ENCODE measurements around the gene HACD3. TPM values are rescaled to one million over a fixed set of nuclear protein-coding genes. Genes with fewer than 3 reads are reported as not detected.

HACD3 gene, protein sequence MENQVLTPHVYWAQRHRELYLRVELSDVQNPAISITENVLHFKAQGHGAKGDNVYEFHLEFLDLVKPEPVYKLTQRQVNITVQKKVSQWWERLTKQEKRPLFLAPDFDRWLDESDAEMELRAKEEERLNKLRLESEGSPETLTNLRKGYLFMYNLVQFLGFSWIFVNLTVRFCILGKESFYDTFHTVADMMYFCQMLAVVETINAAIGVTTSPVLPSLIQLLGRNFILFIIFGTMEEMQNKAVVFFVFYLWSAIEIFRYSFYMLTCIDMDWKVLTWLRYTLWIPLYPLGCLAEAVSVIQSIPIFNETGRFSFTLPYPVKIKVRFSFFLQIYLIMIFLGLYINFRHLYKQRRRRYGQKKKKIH
- polyA plus RNA-seq (2011; rRNA removed): 186 and 212 TPM in 2 replicates
- 74.2 and 83.5 TPM in 2 replicates for polyA plus RNA-seq (2012; cell fraction: cytosol; rRNA removed)
- polyA plus RNA-seq (2012; cell fraction: nucleus; rRNA removed): 41.8 and 49.0 TPM in 2 replicates
- polyA plus RNA-seq (2017; fragmentation: RNase III; extraction: RNeasy Plus Mini Kit Qiagen cat#74134 plus additional on column Dnase treatment): 140 to 151 TPM (median 149 TPM) in 3 replicates
- polyA minus RNA-seq (2011; rRNA and poly(A)+ RNA removed): 92.4 and 94.1 TPM in 2 replicates

DNA sequence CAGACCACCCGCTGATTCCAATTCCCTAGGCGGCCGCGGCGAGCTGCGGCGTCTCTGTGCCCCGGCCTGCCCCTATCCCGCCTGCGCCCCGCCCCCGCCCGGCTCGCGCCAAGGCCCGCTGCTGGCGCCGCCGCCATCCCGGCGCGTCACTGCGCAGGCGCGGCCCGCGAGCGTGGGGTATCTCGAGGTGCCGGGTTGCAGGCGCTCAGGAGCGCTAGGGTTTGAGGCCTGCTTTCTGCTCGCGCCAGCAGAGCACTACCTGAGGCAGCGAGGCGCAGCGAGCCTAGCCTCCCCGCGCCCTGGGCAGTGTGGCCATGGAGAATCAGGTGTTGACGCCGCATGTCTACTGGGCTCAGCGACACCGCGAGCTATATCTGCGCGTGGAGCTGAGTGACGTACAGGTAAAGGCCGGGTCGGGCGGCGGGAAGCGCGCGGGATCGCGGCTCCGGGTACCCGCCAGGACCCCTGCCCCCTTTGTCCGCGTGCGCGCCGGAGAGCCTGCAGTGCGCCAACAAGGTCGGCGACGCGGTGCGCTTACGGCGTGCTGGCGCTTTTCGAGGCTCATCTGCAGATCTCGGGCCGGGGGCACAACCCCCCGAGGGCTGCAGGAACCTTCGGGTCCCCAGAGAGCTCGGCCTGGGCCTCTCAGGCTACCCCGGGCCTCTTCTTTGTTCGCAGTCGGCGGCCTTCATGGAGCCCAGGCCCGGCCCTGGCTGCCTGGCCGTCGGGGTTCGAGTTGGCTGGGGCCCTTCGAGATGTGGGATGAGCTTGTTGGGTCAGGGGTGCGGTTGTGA, at the start of gene HACD3:
HACD3 (plus strand) TSS at position 146 of the 794 bp plus-strand sequence; CDS start at position 315, 169 bp downstream.
- CTCF ChIA-PET: interaction anchor here (0.8 to 1.4 kb wide), 9 partner anchors 65 to 212 kb away, joined by 3 to 4 read pairs (median 3); no protein-coding TSS in a partner anchor
- FAIRE-seq: no peak
- Histone ChIP-seq H3K4me3 (peak within 1 kb of the TSS; percentile 78), H3K9me3 (no peaks in the 10 kb centered on the region), H3K27ac (peak within 1 kb of the TSS; percentile 85 to 91), H3K4me2 (peak within 1 kb of the TSS; percentile 95), H3K4me1 (peaks cover 44% of the 10 kb centered on the region)
- POLR2A ChIA-PET: interaction anchor here (0.7 to 2.1 kb wide), 9 partner anchors 11 to 345 kb away, joined by 3 to 23 read pairs (median 4); partner anchors contain the start of genes CLPX, IGDCC4, INTS14 and RAB11A
- ATAC-seq: peak; percentile 94 to 96
- peak; percentile 90 to 97 for DNase-seq (ENCODE audit: low read depth in 1 of 2, low spot score in 1 of 2)
- 2% methylated on average over 62 of the region's 88 CpGs for WGBS (ENCODE audit: missing lambda C conversion rate)
- TF ChIP-seq, protein P1, sequence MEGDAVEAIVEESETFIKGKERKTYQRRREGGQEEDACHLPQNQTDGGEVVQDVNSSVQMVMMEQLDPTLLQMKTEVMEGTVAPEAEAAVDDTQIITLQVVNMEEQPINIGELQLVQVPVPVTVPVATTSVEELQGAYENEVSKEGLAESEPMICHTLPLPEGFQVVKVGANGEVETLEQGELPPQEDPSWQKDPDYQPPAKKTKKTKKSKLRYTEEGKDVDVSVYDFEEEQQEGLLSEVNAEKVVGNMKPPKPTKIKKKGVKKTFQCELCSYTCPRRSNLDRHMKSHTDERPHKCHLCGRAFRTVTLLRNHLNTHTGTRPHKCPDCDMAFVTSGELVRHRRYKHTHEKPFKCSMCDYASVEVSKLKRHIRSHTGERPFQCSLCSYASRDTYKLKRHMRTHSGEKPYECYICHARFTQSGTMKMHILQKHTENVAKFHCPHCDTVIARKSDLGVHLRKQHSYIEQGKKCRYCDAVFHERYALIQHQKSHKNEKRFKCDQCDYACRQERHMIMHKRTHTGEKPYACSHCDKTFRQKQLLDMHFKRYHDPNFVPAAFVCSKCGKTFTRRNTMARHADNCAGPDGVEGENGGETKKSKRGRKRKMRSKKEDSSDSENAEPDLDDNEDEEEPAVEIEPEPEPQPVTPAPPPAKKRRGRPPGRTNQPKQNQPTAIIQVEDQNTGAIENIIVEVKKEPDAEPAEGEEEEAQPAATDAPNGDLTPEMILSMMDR (IDR thresholded peaks at IDR 0.05): no peak
- peak; percentile 89 for TF ChIP-seq POLR2A (IDR thresholded peaks at IDR 0.05; ENCODE audit: low read length)
- no peak for TF ChIP-seq CBX8 (IDR thresholded peaks at IDR 0.05)
- peak; percentile 33; the same call in 1 of the 2 replicates for TF ChIP-seq MYC (IDR thresholded peaks at IDR 0.05; ENCODE audit: borderline replicate concordance, low read length)
- peak; percentile 43 to 86; a peak in 4 of 5 replicates for TF ChIP-seq JUN (IDR thresholded peaks at IDR 0.05)
- TF ChIP-seq, protein P2, sequence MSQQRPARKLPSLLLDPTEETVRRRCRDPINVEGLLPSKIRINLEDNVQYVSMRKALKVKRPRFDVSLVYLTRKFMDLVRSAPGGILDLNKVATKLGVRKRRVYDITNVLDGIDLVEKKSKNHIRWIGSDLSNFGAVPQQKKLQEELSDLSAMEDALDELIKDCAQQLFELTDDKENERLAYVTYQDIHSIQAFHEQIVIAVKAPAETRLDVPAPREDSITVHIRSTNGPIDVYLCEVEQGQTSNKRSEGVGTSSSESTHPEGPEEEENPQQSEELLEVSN (IDR thresholded peaks at IDR 0.05; ENCODE audit: borderline replicate concordance, low read depth): peak; percentile 95
- no peak for TF ChIP-seq RFX5 (IDR thresholded peaks at IDR 0.05)
- TF ChIP-seq CBX2 (IDR thresholded peaks at IDR 0.05; ENCODE audit: borderline replicate concordance, low read depth): no peak
- no peak for TF ChIP-seq HOXB13 (CRISPR knock-in tag; IDR thresholded peaks at IDR 0.05; ENCODE audit: low read depth)
- TF ChIP-seq PHF8 (IDR thresholded peaks at IDR 0.05; ENCODE audit: borderline replicate concordance, low read depth): peak; percentile 67
- TF ChIP-seq, protein P3, sequence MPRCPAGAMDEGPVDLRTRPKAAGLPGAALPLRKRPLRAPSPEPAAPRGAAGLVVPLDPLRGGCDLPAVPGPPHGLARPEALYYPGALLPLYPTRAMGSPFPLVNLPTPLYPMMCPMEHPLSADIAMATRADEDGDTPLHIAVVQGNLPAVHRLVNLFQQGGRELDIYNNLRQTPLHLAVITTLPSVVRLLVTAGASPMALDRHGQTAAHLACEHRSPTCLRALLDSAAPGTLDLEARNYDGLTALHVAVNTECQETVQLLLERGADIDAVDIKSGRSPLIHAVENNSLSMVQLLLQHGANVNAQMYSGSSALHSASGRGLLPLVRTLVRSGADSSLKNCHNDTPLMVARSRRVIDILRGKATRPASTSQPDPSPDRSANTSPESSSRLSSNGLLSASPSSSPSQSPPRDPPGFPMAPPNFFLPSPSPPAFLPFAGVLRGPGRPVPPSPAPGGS (IDR thresholded peaks at IDR 0.05): peak; percentile 70; the same call in 2 of the 3 replicates
- TF ChIP-seq JUNB (IDR thresholded peaks at IDR 0.05): no peak
- no peak for TF ChIP-seq HDAC2 (IDR thresholded peaks at IDR 0.05)
- no peak for TF ChIP-seq POLR2AphosphoS2 (conservative IDR thresholded peaks at IDR 0.05; ENCODE audit: low read length)
- TF ChIP-seq, protein P4, sequence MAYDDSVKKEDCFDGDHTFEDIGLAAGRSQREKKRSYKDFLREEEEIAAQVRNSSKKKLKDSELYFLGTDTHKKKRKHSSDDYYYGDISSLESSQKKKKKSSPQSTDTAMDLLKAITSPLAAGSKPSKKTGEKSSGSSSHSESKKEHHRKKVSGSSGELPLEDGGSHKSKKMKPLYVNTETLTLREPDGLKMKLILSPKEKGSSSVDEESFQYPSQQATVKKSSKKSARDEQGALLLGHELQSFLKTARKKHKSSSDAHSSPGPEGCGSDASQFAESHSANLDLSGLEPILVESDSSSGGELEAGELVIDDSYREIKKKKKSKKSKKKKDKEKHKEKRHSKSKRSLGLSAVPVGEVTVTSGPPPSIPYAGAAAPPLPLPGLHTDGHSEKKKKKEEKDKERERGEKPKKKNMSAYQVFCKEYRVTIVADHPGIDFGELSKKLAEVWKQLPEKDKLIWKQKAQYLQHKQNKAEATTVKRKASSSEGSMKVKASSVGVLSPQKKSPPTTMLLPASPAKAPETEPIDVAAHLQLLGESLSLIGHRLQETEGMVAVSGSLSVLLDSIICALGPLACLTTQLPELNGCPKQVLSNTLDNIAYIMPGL (CRISPR knock-in tag; IDR thresholded peaks at IDR 0.05; ENCODE audit: borderline replicate concordance): no peak
- TF ChIP-seq HOXA7 (CRISPR knock-in tag; IDR thresholded peaks at IDR 0.05): no peak
- TF ChIP-seq TP53 (CRISPR knock-in tag; IDR thresholded peaks at IDR 0.05): 0 out of 2 replicates have a peak, but pooled peaks have one; percentile 26
- TF ChIP-seq, protein P5, sequence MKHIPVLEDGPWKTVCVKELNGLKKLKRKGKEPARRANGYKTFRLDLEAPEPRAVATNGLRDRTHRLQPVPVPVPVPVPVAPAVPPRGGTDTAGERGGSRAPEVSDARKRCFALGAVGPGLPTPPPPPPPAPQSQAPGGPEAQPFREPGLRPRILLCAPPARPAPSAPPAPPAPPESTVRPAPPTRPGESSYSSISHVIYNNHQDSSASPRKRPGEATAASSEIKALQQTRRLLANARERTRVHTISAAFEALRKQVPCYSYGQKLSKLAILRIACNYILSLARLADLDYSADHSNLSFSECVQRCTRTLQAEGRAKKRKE (CRISPR knock-in tag; IDR thresholded peaks at IDR 0.05; ENCODE audit: low read depth): no peak
- TF ChIP-seq NFE2L2 (conservative IDR thresholded peaks at IDR 0.05; ENCODE audit: low read length): no peak
- TF ChIP-seq TFCP2L1 (CRISPR knock-in tag; IDR thresholded peaks at IDR 0.05): peak; percentile 39; the same call in 1 of the 2 replicates
- TF ChIP-seq EHF (CRISPR knock-in tag; IDR thresholded peaks at IDR 0.05): no peak
- no peak for TF ChIP-seq ZNF302 (CRISPR knock-in tag; IDR thresholded peaks at IDR 0.05)
- no peak for TF ChIP-seq KDM5A (IDR thresholded peaks at IDR 0.05)
- no peak for TF ChIP-seq SMC3 (IDR thresholded peaks at IDR 0.05)
- TF ChIP-seq, protein P6, sequence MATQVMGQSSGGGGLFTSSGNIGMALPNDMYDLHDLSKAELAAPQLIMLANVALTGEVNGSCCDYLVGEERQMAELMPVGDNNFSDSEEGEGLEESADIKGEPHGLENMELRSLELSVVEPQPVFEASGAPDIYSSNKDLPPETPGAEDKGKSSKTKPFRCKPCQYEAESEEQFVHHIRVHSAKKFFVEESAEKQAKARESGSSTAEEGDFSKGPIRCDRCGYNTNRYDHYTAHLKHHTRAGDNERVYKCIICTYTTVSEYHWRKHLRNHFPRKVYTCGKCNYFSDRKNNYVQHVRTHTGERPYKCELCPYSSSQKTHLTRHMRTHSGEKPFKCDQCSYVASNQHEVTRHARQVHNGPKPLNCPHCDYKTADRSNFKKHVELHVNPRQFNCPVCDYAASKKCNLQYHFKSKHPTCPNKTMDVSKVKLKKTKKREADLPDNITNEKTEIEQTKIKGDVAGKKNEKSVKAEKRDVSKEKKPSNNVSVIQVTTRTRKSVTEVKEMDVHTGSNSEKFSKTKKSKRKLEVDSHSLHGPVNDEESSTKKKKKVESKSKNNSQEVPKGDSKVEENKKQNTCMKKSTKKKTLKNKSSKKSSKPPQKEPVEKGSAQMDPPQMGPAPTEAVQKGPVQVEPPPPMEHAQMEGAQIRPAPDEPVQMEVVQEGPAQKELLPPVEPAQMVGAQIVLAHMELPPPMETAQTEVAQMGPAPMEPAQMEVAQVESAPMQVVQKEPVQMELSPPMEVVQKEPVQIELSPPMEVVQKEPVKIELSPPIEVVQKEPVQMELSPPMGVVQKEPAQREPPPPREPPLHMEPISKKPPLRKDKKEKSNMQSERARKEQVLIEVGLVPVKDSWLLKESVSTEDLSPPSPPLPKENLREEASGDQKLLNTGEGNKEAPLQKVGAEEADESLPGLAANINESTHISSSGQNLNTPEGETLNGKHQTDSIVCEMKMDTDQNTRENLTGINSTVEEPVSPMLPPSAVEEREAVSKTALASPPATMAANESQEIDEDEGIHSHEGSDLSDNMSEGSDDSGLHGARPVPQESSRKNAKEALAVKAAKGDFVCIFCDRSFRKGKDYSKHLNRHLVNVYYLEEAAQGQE (IDR thresholded peaks at IDR 0.05): no peak
- peak; percentile 10 for TF ChIP-seq CHD2 (IDR thresholded peaks at IDR 0.05; ENCODE audit: low read length, partially characterized antibody)
- 0 out of 2 replicates have a peak, but pooled peaks have one; percentile 22 for TF ChIP-seq GATA3 (IDR thresholded peaks at IDR 0.05; ENCODE audit: borderline replicate concordance)
